CD4-positive, alpha-beta T cell treated with Interleukin-21 for 1 hour (primary cell): Measurements from ENCODE around the gene MGST3.
"Not testable (repeated sequence)": the region's sequence is repeated elsewhere in the genome, so short reads cannot be mapped to it uniquely, and the experiment has no call there.

Experiments used
- DNase-seq: peaks from one replicate; pipeline ENCODE4 v3.0.0-alpha.2; 2020

Gene MGST3

GRCh38 chr1:165659581-165659895 is 28.5 kb downstream of the MGST3 start:
- no peak for DNase-seq

- DNase-seq: no peak
Measured at GRCh38 chr1:165661703-165662102, 30.7 kb downstream of the MGST3 start.

- no peak for DNase-seq
Measured at GRCh38 chr1:165662186-165662585, 31.2 kb downstream of the MGST3 start.

DNA sequence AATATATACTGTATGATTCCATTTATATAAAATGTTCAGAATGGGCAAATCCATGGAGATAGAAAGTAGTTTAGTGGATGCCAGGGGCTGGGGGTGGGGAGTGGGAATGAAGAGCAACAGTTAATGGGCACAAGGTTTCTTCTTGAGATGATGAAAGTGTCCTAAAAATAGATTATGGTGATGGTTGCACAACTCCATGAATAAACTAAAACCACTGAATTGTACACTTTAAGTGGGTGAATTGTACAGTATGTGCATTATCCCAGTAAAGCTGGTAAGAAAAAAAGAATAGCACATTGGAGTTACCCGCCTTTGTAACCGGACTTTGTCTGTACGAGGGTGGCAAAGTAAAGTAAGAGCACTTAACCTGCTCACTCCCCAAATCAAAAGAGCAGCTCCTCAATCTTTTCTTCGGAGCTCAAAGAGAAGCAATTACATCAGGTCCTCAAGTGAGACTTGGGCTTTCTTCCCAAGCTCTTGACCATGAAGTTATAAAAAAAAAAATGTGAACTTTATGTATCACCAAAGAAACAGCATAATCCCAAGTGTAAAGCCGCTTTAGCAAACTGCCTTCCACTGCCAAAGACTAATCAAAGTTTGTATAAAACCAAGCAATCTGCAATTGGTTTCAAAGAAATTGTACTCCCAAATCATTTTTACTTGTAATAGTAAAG is 35.3 kb downstream of the MGST3 start:
- DNase-seq: no peak

DNA sequence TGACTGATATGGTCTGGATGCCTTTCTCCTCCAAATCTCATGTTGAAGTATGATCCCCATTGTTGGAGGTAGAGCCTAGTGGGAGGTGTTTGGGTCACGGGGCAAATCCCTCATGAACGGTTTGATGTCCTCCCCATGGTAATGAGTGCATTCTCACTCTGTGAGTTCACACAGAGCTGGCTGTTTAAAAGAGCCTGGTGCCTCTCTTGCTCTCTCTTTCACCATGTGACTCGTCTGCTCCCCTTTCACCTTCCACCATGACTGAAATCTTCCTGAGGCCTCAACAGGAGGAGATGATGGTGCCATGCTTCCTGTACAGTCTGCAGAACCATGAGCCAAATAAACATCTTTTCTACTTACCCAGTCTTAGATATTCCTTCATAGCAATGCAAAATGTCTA is 37.1 kb downstream of the MGST3 start:
- DNase-seq: no peak

GRCh38 chr1:165671526-165671925 is 40.5 kb downstream of the MGST3 start:
- DNase-seq: no peak

DNA sequence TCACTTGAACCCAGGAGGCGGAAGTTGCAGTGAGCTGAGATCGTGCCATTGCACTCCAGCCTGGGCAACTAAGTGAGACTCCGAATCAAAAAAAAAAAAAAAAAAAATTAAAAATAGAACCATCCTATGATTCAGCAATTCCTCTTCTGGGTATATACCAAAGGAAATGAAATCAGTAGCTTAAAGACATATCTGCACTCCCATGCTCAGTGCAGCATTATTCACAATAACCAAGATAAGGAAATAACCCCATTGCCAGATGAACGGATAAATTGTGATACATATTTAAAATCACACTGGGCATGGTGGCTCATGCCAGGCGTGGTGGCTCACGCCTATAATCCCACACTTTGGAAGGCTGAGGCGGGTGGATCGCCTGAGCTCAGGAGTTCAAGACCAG is 43.6 kb downstream of the MGST3 start:
- no peak for DNase-seq

- DNase-seq: no peak
Measured at GRCh38 chr1:165675794-165676193, 44.8 kb downstream of the MGST3 start.

DNA sequence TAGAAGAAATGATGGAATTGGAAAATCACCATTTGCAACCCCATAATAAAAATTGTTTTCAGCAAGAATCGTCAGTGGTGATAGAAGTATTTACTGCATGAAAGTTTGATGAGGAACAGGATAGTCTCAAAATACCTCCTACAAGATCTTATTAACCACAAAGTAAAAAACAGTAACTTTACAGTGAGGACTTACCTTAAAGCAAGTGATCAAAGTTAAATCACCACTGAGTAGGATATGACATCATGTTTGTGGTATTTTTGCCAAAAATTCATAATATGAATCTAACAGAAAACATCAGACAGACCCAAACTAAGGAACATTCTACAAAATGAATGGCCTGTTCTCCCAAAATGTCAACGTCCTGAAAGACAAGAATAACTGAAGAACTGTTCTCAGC is 47.5 kb downstream of the MGST3 start:
- peak; percentile 7 for DNase-seq

DNA sequence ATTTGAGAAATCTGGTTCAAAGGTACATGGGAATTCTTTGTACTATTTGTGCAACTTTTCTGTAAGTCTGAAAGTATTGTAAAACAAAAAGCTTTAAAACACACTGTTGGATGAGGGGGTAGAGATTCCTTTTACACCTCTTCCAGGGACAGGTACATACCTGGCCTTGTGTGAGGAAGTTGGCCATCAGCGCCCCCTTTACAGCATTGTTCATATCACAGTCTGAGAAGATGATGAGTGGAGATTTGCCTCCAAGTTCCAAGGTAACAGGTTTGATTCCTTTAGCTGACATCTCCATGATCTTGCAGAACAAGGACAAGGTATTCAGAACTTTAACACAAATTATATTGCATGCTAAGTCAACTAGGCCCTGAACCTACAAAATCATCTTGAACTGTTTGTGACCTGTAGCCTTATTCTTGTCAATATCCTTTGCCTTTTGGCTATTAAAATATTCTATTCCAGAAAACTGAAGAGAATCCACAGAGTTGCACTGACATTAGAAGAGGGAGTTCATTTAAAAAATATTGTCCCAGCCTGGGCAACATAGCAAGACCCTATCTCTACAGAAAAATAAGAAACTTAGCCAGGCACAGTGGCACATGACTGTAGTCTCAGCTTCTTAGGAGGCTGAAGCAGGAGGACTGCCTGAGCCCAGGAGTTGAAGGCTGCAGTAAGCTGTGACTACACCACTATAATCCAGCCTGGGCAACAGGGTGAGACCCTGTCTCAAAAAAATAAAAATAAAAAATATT is 48.4 kb downstream of the MGST3 start:
- no peak for DNase-seq

DNA sequence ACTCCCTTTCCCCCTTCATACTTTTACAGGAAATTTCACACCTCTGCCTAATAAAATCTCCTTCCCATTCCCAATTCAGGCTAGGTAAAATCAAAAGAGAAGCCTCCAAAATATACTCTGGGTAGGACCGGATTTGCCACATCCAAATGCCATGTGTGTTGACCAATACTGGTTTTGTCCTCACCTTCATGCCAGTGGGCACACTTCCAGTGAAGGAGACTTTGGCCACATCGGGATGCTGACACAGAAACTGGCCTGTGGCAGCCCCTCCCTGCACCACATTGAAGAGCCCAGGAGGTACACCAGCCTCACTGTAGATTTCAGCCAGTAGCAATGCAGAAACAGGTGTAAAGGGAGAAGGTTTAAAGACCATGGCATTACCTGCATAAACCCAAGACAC is 49.3 kb downstream of the MGST3 start:
- no peak for DNase-seq

- not testable (repeated sequence) for DNase-seq
Measured at GRCh38 chr1:165680773-165681172, 49.7 kb downstream of the MGST3 start.

DNA sequence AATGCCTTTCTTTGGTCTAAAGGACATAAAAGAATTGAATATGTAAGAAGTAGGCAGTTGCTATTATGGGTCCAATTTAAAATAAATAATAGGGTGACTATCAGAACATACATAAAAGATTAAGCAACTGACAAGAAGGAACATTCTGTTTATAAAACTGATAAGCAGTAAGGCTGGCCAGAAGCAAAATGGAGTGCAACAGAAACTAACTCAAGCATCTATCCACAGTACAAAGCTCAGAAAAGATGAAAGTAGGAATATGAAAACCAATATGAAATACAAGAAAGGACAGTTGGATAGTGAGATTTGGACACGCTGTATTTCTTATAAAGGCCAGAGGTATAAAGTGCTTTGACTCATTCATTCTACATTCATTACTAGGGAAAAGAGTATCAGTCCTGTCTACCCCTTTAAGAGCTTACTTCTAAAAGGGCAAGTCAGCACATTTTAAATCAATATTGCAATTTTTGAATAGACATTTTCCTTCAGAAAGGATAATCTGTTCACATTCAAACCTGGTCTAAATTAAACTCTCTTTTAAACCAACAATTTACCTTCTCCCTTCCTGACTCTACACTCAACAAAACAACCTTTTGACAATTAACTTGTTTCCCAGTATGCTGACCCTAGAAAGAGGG is 52.9 kb downstream of the MGST3 start:
- DNase-seq: no peak

- peak; percentile 5 for DNase-seq
Measured at GRCh38 chr1:165686121-165686970, 55.3 kb downstream of the MGST3 start.

- DNase-seq: no peak
Measured at GRCh38 chr1:165686971-165687433, 56.0 kb downstream of the MGST3 start.

DNA sequence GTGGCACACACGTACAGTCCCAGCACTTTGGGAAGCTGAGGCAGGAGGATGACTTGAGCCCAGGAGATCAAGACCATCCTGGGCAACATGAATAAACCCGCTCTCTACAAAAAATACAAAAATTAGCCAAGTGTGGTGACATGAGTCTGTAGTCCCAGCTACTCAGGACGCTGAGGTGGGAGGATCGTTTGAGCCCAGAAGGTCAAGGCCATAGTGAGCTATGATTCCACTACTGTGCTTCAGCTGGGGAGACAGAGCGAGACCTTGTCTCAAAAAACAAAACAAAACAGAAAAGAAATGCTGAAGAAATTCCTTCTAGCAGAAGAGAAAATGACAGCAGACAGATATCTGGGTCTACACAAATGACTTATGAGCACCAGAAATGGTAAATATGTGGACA is 57.0 kb downstream of the MGST3 start:
- no peak for DNase-seq

- no peak for DNase-seq
Measured at GRCh38 chr1:165695031-165695430, 64.0 kb downstream of the MGST3 start.

- no peak for DNase-seq
Measured at GRCh38 chr1:165696625-165697100, 65.6 kb downstream of the MGST3 start.

DNA sequence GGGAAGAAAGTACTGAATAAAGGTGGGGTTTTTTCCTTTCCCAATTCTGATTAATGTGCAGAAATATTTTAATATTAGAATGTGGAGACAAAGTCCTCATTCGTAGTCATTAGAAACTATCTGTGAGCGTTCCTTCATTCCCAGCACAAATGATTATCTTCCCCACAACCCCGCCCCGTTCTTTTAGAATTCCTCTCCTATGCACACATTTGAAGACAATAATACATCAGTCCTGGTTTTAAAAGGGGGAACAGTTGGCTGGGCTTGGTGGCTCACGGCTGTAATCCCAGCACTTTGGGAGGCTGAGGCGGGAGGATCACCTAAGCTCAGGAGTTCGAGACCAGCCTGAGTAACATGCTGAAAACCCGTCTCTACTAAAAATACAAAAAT is 66.5 kb downstream of the MGST3 start:
- no peak for DNase-seq

DNA sequence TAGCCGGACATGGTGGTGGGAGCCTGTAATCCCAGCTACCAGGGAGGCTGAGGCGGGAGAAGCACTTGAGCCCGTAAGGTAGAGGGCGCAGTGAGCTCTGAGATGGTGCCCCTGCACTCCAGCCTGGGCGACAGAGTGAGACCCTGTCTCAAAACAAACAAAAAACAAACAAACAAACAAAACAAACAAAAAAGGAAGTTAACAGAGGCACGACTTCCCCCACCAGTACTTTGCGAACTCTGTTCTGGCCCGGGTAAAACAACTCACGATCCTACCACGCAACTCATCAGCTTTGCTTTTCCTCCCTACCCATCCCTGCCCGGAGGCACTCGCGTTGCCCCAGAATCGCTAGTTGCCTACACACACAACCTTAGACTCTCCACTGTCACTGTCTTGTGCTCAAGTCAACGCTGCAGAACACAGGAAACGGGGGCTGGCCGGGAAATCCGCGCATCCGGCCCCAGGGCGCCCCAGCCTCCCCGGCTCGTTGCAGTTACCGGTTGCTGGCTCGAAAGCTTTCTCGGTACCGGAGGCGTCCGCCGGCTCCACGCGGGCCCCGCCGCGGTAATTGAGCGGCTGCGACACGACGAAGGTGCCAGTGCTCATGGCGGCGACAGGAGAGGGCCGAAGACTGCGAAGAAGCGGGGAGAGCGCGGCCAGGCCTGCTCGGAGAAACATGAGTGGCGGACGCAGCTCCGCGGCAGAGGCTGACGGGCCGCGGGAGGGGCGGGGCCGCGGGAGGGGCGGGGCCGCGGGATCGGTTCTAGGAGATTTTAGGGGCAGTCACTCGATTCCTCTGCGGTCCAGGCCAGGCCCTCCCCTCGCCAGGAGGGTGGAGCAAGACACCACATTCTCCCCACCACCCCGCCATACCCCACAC is 67.1 kb downstream of the MGST3 start, which contains the start of gene ALDH9A1:
Gene ALDH9A1 (minus strand): TSS at position 682 of the 880 bp plus-strand sequence. CDS start 4 bp downstream, at position 678.
- peak; percentile 89 for DNase-seq

- DNase-seq: no peak
Measured at GRCh38 chr1:165698761-165699052, 67.7 kb downstream of the MGST3 start.

DNA sequence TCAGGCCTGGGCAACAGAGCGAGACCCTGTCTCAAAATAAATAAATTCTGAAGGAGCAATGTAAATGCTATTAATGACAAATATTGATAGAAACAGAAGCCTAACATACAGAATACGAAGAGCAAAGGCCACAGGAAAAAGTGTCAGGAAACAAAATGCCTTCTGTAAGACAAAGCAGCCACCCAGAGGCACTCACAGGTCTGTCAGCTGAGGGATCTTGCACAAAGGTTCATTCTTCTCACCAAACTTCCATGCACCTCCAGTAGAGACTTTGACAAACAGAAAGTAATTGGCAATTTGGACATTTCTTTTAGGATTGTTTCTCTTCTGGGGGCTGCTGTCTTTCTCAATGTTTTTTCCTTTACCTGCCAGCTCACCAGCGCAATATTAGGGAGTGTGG is 68.5 kb downstream of the MGST3 start:
- DNase-seq: no peak
